ENCODE results near the gene GGT7.

GRCh38 chr20:34896086-34896621 lies 23.5 kb upstream of the GGT7 start:
- no peak for TF ChIP-seq CTCF (IDR thresholded peaks at IDR 0.05)
- TF ChIP-seq POLR2A (IDR thresholded peaks at IDR 0.05) = no peak
